ENCODE results near the gene ZDHHC23.

- TF ChIP-seq, protein P1, sequence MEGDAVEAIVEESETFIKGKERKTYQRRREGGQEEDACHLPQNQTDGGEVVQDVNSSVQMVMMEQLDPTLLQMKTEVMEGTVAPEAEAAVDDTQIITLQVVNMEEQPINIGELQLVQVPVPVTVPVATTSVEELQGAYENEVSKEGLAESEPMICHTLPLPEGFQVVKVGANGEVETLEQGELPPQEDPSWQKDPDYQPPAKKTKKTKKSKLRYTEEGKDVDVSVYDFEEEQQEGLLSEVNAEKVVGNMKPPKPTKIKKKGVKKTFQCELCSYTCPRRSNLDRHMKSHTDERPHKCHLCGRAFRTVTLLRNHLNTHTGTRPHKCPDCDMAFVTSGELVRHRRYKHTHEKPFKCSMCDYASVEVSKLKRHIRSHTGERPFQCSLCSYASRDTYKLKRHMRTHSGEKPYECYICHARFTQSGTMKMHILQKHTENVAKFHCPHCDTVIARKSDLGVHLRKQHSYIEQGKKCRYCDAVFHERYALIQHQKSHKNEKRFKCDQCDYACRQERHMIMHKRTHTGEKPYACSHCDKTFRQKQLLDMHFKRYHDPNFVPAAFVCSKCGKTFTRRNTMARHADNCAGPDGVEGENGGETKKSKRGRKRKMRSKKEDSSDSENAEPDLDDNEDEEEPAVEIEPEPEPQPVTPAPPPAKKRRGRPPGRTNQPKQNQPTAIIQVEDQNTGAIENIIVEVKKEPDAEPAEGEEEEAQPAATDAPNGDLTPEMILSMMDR (IDR thresholded peaks at IDR 0.05), result no peak
- TF ChIP-seq POLR2A (IDR thresholded peaks at IDR 0.05), result no peak
These were observed 48.9 kb upstream of the ZDHHC23 start for GRCh38 chr3:113898892-113899291.
